Mesothelial cell of epicardium (in vitro differentiated cells): ENCODE results near the gene CTH. TPM values are rescaled to one million over a fixed set of nuclear protein-coding genes. Genes with fewer than 3 reads are reported as not detected.

Experiments
- DNase-seq, 2 experiments: peaks; one replicate each; pipeline ENCODE4 v3.0.0; 2021; ENCODE audit warnings: low spot score in 2 of 2; ENCODE audit not compliant: unreplicated experiment in 2 of 2
- H3K27ac Mint-ChIP-seq: 2 replicates; pipeline ENCODE4 v1.8.0; 2021; ENCODE audit warnings: mixed read lengths
- H3K27me3 Mint-ChIP-seq: 2 replicates; pipeline ENCODE4 v1.8.0; 2021; ENCODE audit warnings: low read depth, mixed read lengths
- H3K36me3 Mint-ChIP-seq: 2 replicates; pipeline ENCODE4 v1.8.0; 2021; ENCODE audit warnings: mixed read lengths
- H3K4me1 Mint-ChIP-seq: 2 replicates; pipeline ENCODE4 v1.8.0; 2021; ENCODE audit warnings: mixed read lengths
- H3K4me3 Mint-ChIP-seq: 2 replicates; pipeline ENCODE4 v1.8.0; 2021; ENCODE audit warnings: mild to moderate bottlenecking, moderate library complexity, mixed read lengths
- H3K9me3 Mint-ChIP-seq: 2 replicates; pipeline ENCODE4 v1.8.0; 2021; ENCODE audit warnings: mixed read lengths
- CTCF ChIP-seq: fragments of 200-600 bp; sonication (generic); IDR thresholded peaks from one replicate; pipeline ENCODE4 v1.5.0; 2021; ENCODE audit warnings: antibody characterized with exemption; ENCODE audit not compliant: unreplicated experiment
- total RNA-seq: library from RNA; stranded (reverse); gene quantifications from 3 replicates; pipeline ENCODE4 v1.2.1, GENCODE V29; 2021

Gene CTH
- total RNA-seq, 1 donor from 2014 or later, result 4.8 TPM

- H3K4me1 Mint-ChIP-seq, result peaks cover 12% of the 10 kb centered on the region
- H3K36me3 Mint-ChIP-seq, result peaks cover 28% of the 10 kb centered on the region
- DNase-seq, result no peak
- no peaks in the 10 kb centered on the region for H3K27me3 Mint-ChIP-seq
- H3K4me3 Mint-ChIP-seq, result no peak overlapping the region
- TF ChIP-seq CTCF, result no peak
- no peak overlapping the region for H3K27ac Mint-ChIP-seq
- peaks cover 7% of the 10 kb centered on the region for H3K9me3 Mint-ChIP-seq
These were observed 18.2 kb downstream of the CTH start for GRCh38 chr1:70429219-70429618.

- H3K36me3 Mint-ChIP-seq, result peaks cover 28% of the 10 kb centered on the region
- DNase-seq, result no peak
- H3K27me3 Mint-ChIP-seq, result no peaks in the 10 kb centered on the region
- H3K27ac Mint-ChIP-seq, result no peak overlapping the region
- H3K9me3 Mint-ChIP-seq, result peaks cover 7% of the 10 kb centered on the region
- peaks cover 12% of the 10 kb centered on the region for H3K4me1 Mint-ChIP-seq
- TF ChIP-seq CTCF, result no peak
- H3K4me3 Mint-ChIP-seq, result no peak overlapping the region
These were observed 18.7 kb downstream of the CTH start for GRCh38 chr1:70429757-70430156.

- Mint-ChIP-seq H3K4me1 (peaks cover 12% of the 10 kb centered on the region), H3K27me3 (no peaks in the 10 kb centered on the region), H3K27ac (no peak overlapping the region), H3K9me3 (peaks cover 7% of the 10 kb centered on the region), H3K36me3 (peaks cover 26% of the 10 kb centered on the region), H3K4me3 (no peak overlapping the region)
- DNase-seq, result no peak
- no peak for TF ChIP-seq CTCF
These were observed 20.2 kb downstream of the CTH start for GRCh38 chr1:70431317-70431716.

- peaks cover 26% of the 10 kb centered on the region for H3K36me3 Mint-ChIP-seq
- no peak for DNase-seq
- H3K9me3 Mint-ChIP-seq, result peaks cover 7% of the 10 kb centered on the region
- H3K4me1 Mint-ChIP-seq, result peaks cover 13% of the 10 kb centered on the region
- no peak overlapping the region for H3K27ac Mint-ChIP-seq
- no peaks in the 10 kb centered on the region for H3K27me3 Mint-ChIP-seq
- H3K4me3 Mint-ChIP-seq, result no peak overlapping the region
- no peak for TF ChIP-seq CTCF
These were observed 20.8 kb downstream of the CTH start for GRCh38 chr1:70431874-70432273.

- Mint-ChIP-seq H3K27me3 (no peaks in the 10 kb centered on the region), H3K4me1 (peaks cover 6% of the 10 kb centered on the region), H3K9me3 (no peaks in the 10 kb centered on the region), H3K27ac (no peak overlapping the region), H3K4me3 (no peak overlapping the region), H3K36me3 (peaks cover 18% of the 10 kb centered on the region)
- no peak for TF ChIP-seq CTCF
- no peak for DNase-seq
These were observed 23.3 kb downstream of the CTH start for GRCh38 chr1:70434253-70434859.

GRCh38 chr1:70436622-70437251 lies 25.7 kb downstream of the CTH start:
- no peak for DNase-seq
- Mint-ChIP-seq H3K4me1 (peaks cover 1% of the 10 kb centered on the region), H3K9me3 (no peaks in the 10 kb centered on the region), H3K4me3 (no peak overlapping the region), H3K27ac (no peak overlapping the region), H3K27me3 (no peaks in the 10 kb centered on the region), H3K36me3 (peaks cover 18% of the 10 kb centered on the region)
- TF ChIP-seq CTCF, result no peak
